ENCODE results near the gene SPG7. TPM values are rescaled to one million over a fixed set of nuclear protein-coding genes. Genes with fewer than 3 reads are reported as not detected.

The SPG7 gene
- total RNA-seq, 1 donor from 2014 or later = 95.0 TPM

GRCh38 chr16:89491974-89492687 is 16.1 kb upstream of the SPG7 start:
- peaks cover 31% of the 10 kb centered on the region for H3K4me1 ChIP-seq
- H3K27me3 ChIP-seq = no peaks in the 10 kb centered on the region
- intact Hi-C loops (cut with DNase I) = no loop called here
- peak overlapping the region; percentile 90 for H3K4me3 ChIP-seq
- ATAC-seq = no peak
- no peaks in the 10 kb centered on the region for H3K9me3 ChIP-seq
- no peaks in the 10 kb centered on the region for H3K36me3 ChIP-seq
- TF ChIP-seq CTCF (IDR thresholded peaks at IDR 0.05) = no peak
- H3K27ac ChIP-seq = peak overlapping the region; percentile 95
- no peak for DNase-seq

GRCh38 chr16:89493776-89494175 is 14.4 kb upstream of the SPG7 start:
- intact Hi-C loops (cut with DNase I) = no loop called here
- no peak for TF ChIP-seq CTCF (IDR thresholded peaks at IDR 0.05)

GRCh38 chr16:89495121-89495520 is 13.1 kb upstream of the SPG7 start:
- intact Hi-C loops (cut with DNase I) = no loop called here
- no peak overlapping the region for H3K27ac ChIP-seq
- no peak overlapping the region for H3K4me3 ChIP-seq
- no peaks in the 10 kb centered on the region for H3K27me3 ChIP-seq
- DNase-seq (no peak), ATAC-seq (no peak)
- H3K9me3 ChIP-seq = no peaks in the 10 kb centered on the region
- H3K36me3 ChIP-seq = no peaks in the 10 kb centered on the region
- no peak for TF ChIP-seq CTCF (IDR thresholded peaks at IDR 0.05)
- H3K4me1 ChIP-seq = peaks cover 12% of the 10 kb centered on the region

More at GRCh38 chr16:89493776-89494175, 14.4 kb upstream of the SPG7 start:
- Histone ChIP-seq H3K4me1 (peaks cover 14% of the 10 kb centered on the region), H3K27me3 (no peaks in the 10 kb centered on the region), H3K27ac (no peak overlapping the region), H3K9me3 (no peaks in the 10 kb centered on the region), H3K36me3 (no peaks in the 10 kb centered on the region), H3K4me3 (no peak overlapping the region)
- DNase-seq (no peak), ATAC-seq (no peak)

GRCh38 chr16:89498839-89499238 is 9.4 kb upstream of the SPG7 start:
- Histone ChIP-seq H3K4me3 (no peak overlapping the region), H3K9me3 (no peaks in the 10 kb centered on the region), H3K27me3 (no peaks in the 10 kb centered on the region), H3K27ac (no peak overlapping the region), H3K36me3 (no peaks in the 10 kb centered on the region), H3K4me1 (no peaks in the 10 kb centered on the region)
- ATAC-seq (no peak), DNase-seq (no peak)
- TF ChIP-seq CTCF (IDR thresholded peaks at IDR 0.05) = no peak
- intact Hi-C loops (cut with DNase I) = no loop called here

GRCh38 chr16:89499767-89500166 is 8.4 kb upstream of the SPG7 start:
- Histone ChIP-seq H3K9me3 (no peaks in the 10 kb centered on the region), H3K4me3 (no peak overlapping the region), H3K27ac (no peak overlapping the region), H3K36me3 (no peaks in the 10 kb centered on the region), H3K27me3 (no peaks in the 10 kb centered on the region), H3K4me1 (no peaks in the 10 kb centered on the region)
- no peak for TF ChIP-seq CTCF (IDR thresholded peaks at IDR 0.05)
- DNase-seq (no peak), ATAC-seq (no peak)
- intact Hi-C loops (cut with DNase I) = loop anchor here (10.0 kb wide), 1 partner anchor 175 kb away; no protein-coding TSS in a partner anchor
